ENCODE measurements around the gene TTC34.

DNA sequence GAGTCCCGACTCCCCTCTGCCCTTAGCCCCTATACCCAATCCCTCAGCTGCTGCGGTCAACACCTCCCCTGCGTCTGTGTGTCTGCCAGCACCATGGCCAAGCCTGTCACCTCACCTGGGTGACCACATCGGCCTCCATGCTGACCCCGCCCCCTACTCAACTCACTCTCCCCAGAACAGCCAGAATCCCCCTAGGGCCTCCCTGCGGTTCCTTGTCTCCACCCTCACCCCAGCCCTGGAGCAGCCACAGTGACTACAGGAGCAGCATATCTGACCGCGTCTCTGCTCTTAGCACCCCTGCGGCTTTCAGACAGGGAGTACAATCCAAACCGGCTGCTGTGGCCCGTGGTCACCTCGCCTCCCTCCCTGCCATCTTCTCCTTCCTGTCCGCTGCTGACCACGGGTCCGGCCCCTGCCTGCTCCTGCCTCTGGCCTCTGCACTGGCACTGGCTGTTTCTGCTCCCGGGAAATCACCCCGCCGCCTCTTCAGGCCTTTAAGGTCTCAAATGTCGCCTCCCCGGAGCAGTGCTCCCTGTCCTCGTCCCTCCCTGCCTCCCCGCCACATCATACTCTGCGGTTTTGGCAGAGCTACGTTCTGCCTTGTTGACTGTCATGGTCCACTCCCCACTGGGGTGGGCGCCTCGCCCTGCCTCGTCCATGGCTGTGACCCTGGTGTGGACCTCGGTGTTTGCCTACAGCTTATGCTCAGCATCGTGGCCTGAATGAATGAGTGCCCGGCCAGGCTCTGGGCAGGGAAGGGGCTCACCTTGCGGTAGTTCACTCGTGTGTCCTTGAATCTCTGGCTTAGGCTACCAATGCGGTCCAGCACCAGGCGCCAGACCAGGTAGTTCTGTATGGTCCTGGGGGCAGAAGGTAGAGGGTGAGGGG is 203.8 kb downstream of the TTC34 start:
- TF ChIP-seq CTCF (IDR thresholded peaks at IDR 0.05), result no peak
- TF ChIP-seq POLR2A (IDR thresholded peaks at IDR 0.05), result no peak
